Endothelial cell of umbilical vein (primary cell): ENCODE measurements around the gene USE1. TPM values are rescaled to one million over a fixed set of nuclear protein-coding genes. Genes with fewer than 3 reads are reported as not detected.

ENCODE experiments used
- Bru-seq: library from RNA; stranded (reverse); fragments of 400-500 nt; gene quantifications from one replicate; lab custom pipeline; 2021; lab: Mats Ljungman, UMichigan
- BruChase-seq, 2 experiments: library from RNA; stranded (reverse); fragments of 400-500 nt; gene quantifications; one replicate each; lab custom pipeline; 2021; lab: Mats Ljungman, UMichigan
- BruUV-seq: library from RNA; stranded (reverse); fragments of 400-500 nt; replicated peaks from 2 replicates; lab custom pipeline; 2021; lab: Mats Ljungman, UMichigan
- CTCF ChIA-PET: fragments of 300-600, 350-600 bp; sonication (Branson Sonifier 250); formaldehyde crosslinking; loops from one replicate; lab custom pipeline; 2021; ENCODE audit warnings: antibody characterized with exemption, inconsistent platforms; lab: Charles Lee
- POLR2A ChIA-PET: fragments of 300-600, 350-600 bp; sonication (Branson Sonifier 250); formaldehyde crosslinking; loops from one replicate; lab custom pipeline; 2021; ENCODE audit warnings: antibody characterized with exemption, inconsistent platforms; lab: Charles Lee
- DNase-seq: peaks from one replicate; pipeline ENCODE4 v3.0.0-alpha.2; 2011; ENCODE audit warnings: low read depth, low spot score
- FAIRE-seq: peaks from 2 replicates; lab custom pipeline; 2011; peaks lifted over from hg19 to GRCh38; lab: Jason Lieb, UNC
- H2AFZ ChIP-seq: 2 replicates; pipeline ENCODE4 v1.6.0; 2012; ENCODE audit warnings: low read depth, low read length, control low read depth, inconsistent platforms
- H3K27ac ChIP-seq: 2 replicates; pipeline ENCODE4 v1.5.1; 2011; ENCODE audit warnings: low read depth, mild to moderate bottlenecking, control low read depth, low read length, moderate library complexity; ENCODE audit not compliant: insufficient read depth
- H3K27me3 ChIP-seq, 2 experiments: 2 replicates each; pipeline versions ENCODE4 v1.6.0 to v1.6.1; 2011; ENCODE audit warnings: low read length in 2 of 2, mixed read lengths in 1 of 2; ENCODE audit not compliant: control insufficient read depth in 2 of 2, insufficient read depth in 2 of 2
- H3K36me3 ChIP-seq, 2 experiments: 2 replicates in 1 of 2; 3 replicates in 1 of 2; pipeline ENCODE4 v1.5.1; 2011; ENCODE audit warnings: low read length in 2 of 2, mild to moderate bottlenecking in 1 of 2, moderate library complexity in 1 of 2; ENCODE audit not compliant: control insufficient read depth in 2 of 2, insufficient read depth in 2 of 2; ENCODE audit errors: extremely low read depth in 1 of 2
- H3K4me1 ChIP-seq: 3 replicates; pipeline ENCODE4 v1.5.1; 2011; ENCODE audit warnings: mild to moderate bottlenecking, low read length; ENCODE audit not compliant: control insufficient read depth, insufficient read depth; ENCODE audit errors: extremely low read depth
- H3K4me2 ChIP-seq: 2 replicates; pipeline ENCODE4 v1.6.1; 2011; ENCODE audit warnings: low read length, control low read depth, mixed read lengths; ENCODE audit not compliant: insufficient read depth
- H3K4me3 ChIP-seq, 3 experiments: fragments of 200-600 bp in 1 of 3; sonication (generic), shearing (Covaris generic) in 1 of 3; replicated peaks in 1 of 3; 2 replicates each; pipeline ENCODE4 v1.5.1; 2011 to 2016; ENCODE audit warnings: control low read depth in 3 of 3, low read length in 3 of 3, mild to moderate bottlenecking in 2 of 3, inconsistent platforms in 1 of 3, low read depth in 1 of 3, moderate library complexity in 1 of 3; ENCODE audit not compliant: insufficient read depth in 1 of 3
- H3K79me2 ChIP-seq: 2 replicates; pipeline ENCODE4 v1.6.0; 2012; ENCODE audit warnings: low read length, inconsistent platforms; ENCODE audit not compliant: control insufficient read depth, insufficient read depth
- H3K9ac ChIP-seq: replicated peaks from 2 replicates; pipeline ENCODE3; 2011; ENCODE audit warnings: low read length, control low read depth; ENCODE audit not compliant: insufficient read depth; ENCODE audit errors: extremely low read depth
- H3K9me1 ChIP-seq: replicated peaks from 3 replicates; pipeline ENCODE4 v1.6.0; 2011; ENCODE audit warnings: mild to moderate bottlenecking, low read length; ENCODE audit not compliant: control insufficient read depth, insufficient read depth; ENCODE audit errors: extremely low read depth
- H3K9me3 ChIP-seq: replicated peaks from 2 replicates; pipeline ENCODE4 v1.5.1; 2012; ENCODE audit warnings: low read length, inconsistent platforms; ENCODE audit not compliant: control insufficient read depth, insufficient read depth
- H4K20me1 ChIP-seq: replicated peaks from 2 replicates; pipeline ENCODE3; 2011; ENCODE audit warnings: mild to moderate bottlenecking, low read length; ENCODE audit not compliant: control insufficient read depth, insufficient read depth; ENCODE audit errors: extremely low read depth
- CTCF ChIP-seq, 2 donors: IDR thresholded peaks; 1 replicate in 1 of 2; 2 replicates in 1 of 2; pipeline ENCODE4 v1.5.1; 2011; ENCODE audit warnings: low read length in 2 of 2, mild to moderate bottlenecking in 2 of 2, moderate library complexity in 2 of 2, control low read depth in 1 of 2, inconsistent platforms in 1 of 2, low read depth in 1 of 2; ENCODE audit not compliant: insufficient read depth in 1 of 2; ENCODE audit errors: extremely low read depth in 1 of 2
- POLR2A ChIP-seq: IDR thresholded peaks from 2 replicates; pipeline ENCODE4 v1.6.1; 2012; ENCODE audit warnings: low read depth, mild to moderate bottlenecking, control low read depth, low read length
- POLR2AphosphoS5 ChIP-seq: IDR thresholded peaks from 2 replicates; pipeline ENCODE4 v1.6.1; 2012; ENCODE audit warnings: low read depth, mild to moderate bottlenecking, control low read depth, low read length, moderate library complexity; ENCODE audit not compliant: insufficient read depth
- dilution Hi-C: fragments of 300-500 bp; cut with MboI; formaldehyde crosslinking; loops from one replicate; pipeline ENCODE4 v1.15.0; 2019; ENCODE audit warnings: low sequenced_read_pairs; ENCODE audit not compliant: extremely low pct_ligation_motif_present
- intact Hi-C: fragments of 100-400 bp; cut with micrococcal nuclease; formaldehyde crosslinking; loops from one replicate; pipeline ENCODE4 v1.10.0; 2022
- long read RNA-seq: library from polyadenylated mRNA; stranded (forward); transcript quantifications from one replicate; pipeline ENCODE4 v2.0.0, GENCODE V29; 2021
- polyA minus RNA-seq, 3 experiments: library from RNA; depleted of rRNA, polyadenylated mRNA; stranded (reverse); fragments of >200 nt; gene quantifications; 1 replicate in 1 of 3; 2 replicates in 2 of 3; pipeline ENCODE4 v1.2.3, GENCODE V29; 2011
- polyA plus RNA-seq, 4 experiments: library from polyadenylated mRNA; depleted of rRNA in 3 of 4; stranded (reverse) in 3 of 4; unstranded in 1 of 4; fragments of >200 nt; gene quantifications; 2 replicates each; pipeline versions ENCODE4 v1.2.1 to v1.2.3, GENCODE V29; 2011 to 2012; ENCODE audit warnings: missing spikeins in 1 of 4
- total RNA-seq: library from RNA; stranded (reverse); gene quantifications from 2 replicates; pipeline ENCODE4 v1.2.3, GENCODE V29; 2021

USE1 gene
- 21.2 and 21.3 TPM in 2 replicates for total RNA-seq
- 27.6 and 29.8 TPM in 2 replicates for polyA plus RNA-seq
- 28.0 and 28.7 TPM in 2 replicates for polyA plus RNA-seq (2011; cell fraction: cytosol; rRNA removed)
- polyA plus RNA-seq (2011; cell fraction: nucleus; rRNA removed), result 33.4 and 37.0 TPM in 2 replicates
- polyA plus RNA-seq (2012), result 15.2 and 17.9 TPM in 2 replicates
- polyA minus RNA-seq, result 10.6 and 14.3 TPM in 2 replicates
- polyA minus RNA-seq (2011; cell fraction: cytosol; rRNA and poly(A)+ RNA removed), result 19.0 TPM
- polyA minus RNA-seq (2011; cell fraction: nucleus; rRNA and poly(A)+ RNA removed), result 8.7 and 9.6 TPM in 2 replicates
- Bru-seq, nascent RNA, result percentile 51 among the genes with signal in this experiment
- BruChase-seq, experiment 1, labeled RNA remaining after a 6-hour chase, result percentile 71 among the genes with signal in this experiment
- percentile 55 among the genes with signal in this experiment for BruChase-seq, experiment 2, labeled RNA remaining after a 2-hour chase
- long read RNA-seq, partial matches to known transcripts, result 2 of 10 reads
- long read RNA-seq, other reads (novel, unspliced or antisense), result 6 of 10 reads

- Histone ChIP-seq H3K27ac (peak within 1 kb of the TSS; percentile 88), H3K9ac (peak within 1 kb of the TSS; percentile 87), H3K4me2 (peak within 1 kb of the TSS; percentile 84), H3K4me1 (peaks cover 7% of the 10 kb centered on the region), H3K9me1 (no peaks in the 10 kb centered on the region), H3K9me3 (no peaks in the 10 kb centered on the region), H4K20me1 (no peaks in the 10 kb centered on the region), H3K27me3 (no peaks in the 10 kb centered on the region), H3K36me3 (peaks cover 0 to 12% of the 10 kb centered on the region in 2 experiments), H3K79me2 (no peaks in the 10 kb centered on the region), H3K4me3 (peak within 1 kb of the TSS; percentile 54 to 66 (median 57)), H2AFZ (peak within 1 kb of the TSS; percentile 83)
- BruUV-seq, result no TSS peak
- intact Hi-C loops, result loop anchor here (1.0 kb wide), 1 partner anchor 11 kb away; the partner anchor contains the start of gene OCEL1
- FAIRE-seq (peak; percentile 96), DNase-seq (peak; percentile 78)
- CTCF ChIA-PET, result interaction anchor here (1.1 to 2.3 kb wide), 5 partner anchors 9 to 90 kb away, joined by 3 to 16 read pairs (median 4); partner anchors contain the start of gene MRPL34
- TF ChIP-seq POLR2AphosphoS5 (peak; percentile 96), CTCF (IDR thresholded peaks at IDR 0.05; ENCODE audit: extremely low read depth in 1 of 2, insufficient read depth in 1 of 2, low read depth in 1 of 2, low read length in 2 of 2) (no peak), POLR2A (peak; percentile 89)
- dilution Hi-C loops, result no loop called here
- POLR2A ChIA-PET, result interaction anchor here (1.3 kb wide), 1 partner anchor 52 kb away, joined by 5 read pairs; the partner anchor contains the start of gene BABAM1
These were observed at the start of gene USE1 for GRCh38 chr19:17215127-17215971. Gene USE1 (plus strand): TSS chr19:17215357. CDS start chr19:17215406, 49 bp downstream.
